HepG2 (cell line): Measurements from ENCODE around the gene EGFR. TPM values are rescaled to one million over a fixed set of nuclear protein-coding genes. Genes with fewer than 3 reads are reported as not detected.

Source experiments
- ATAD3A ChIP-seq: sonication (generic); formaldehyde crosslinking; IDR thresholded peaks from 2 replicates; pipeline ENCODE4 v1.4.0; 2020; ENCODE audit warnings: missing genetic modification reagents
- BHLHE40 ChIP-seq: IDR thresholded peaks from 2 replicates; pipeline ENCODE4 v1.6.1; 2011; ENCODE audit warnings: low read length, improper control_type of control experiment
- CREB1 ChIP-seq, 2 experiments: fragments of 450-650 bp in 1 of 2; IDR thresholded peaks; 2 replicates each; pipeline ENCODE4 v1.6.1; 2016 to 2017; ENCODE audit warnings: control low read depth in 1 of 2, mild to moderate bottlenecking in 1 of 2, missing compliant biosample characterization in 1 of 2, missing genetic modification characterization in 1 of 2
- E2F2 ChIP-seq: sonication (generic); formaldehyde crosslinking; IDR thresholded peaks from 2 replicates; pipeline ENCODE4 v1.4.0; 2020; ENCODE audit warnings: missing genetic modification reagents, borderline replicate concordance
- FOXK2 ChIP-seq: fragments of 450-650 bp; IDR thresholded peaks from 2 replicates; pipeline ENCODE4 v1.6.1; 2016
- GMEB1 ChIP-seq: sonication (generic); formaldehyde crosslinking; IDR thresholded peaks from 2 replicates; pipeline ENCODE4 v1.5.1; 2020; ENCODE audit warnings: missing genetic modification reagents, mild to moderate bottlenecking, borderline replicate concordance
- GPBP1L1 ChIP-seq: sonication (generic); formaldehyde crosslinking; IDR thresholded peaks from 2 replicates; pipeline ENCODE4 v1.5.0; 2020; ENCODE audit warnings: mild to moderate bottlenecking, missing genetic modification reagents
- KLF16 ChIP-seq, 2 experiments: sonication (generic) in 1 of 2; formaldehyde crosslinking in 1 of 2; IDR thresholded peaks; 2 replicates each; pipeline versions ENCODE4 v1.6.1 to v1.8.0; 2016 to 2023; ENCODE audit warnings: missing genetic modification reagents in 2 of 2, missing compliant biosample characterization in 1 of 2
- MYNN ChIP-seq: sonication (generic); formaldehyde crosslinking; IDR thresholded peaks from 2 replicates; pipeline ENCODE4 v1.4.0; 2020; ENCODE audit warnings: mild to moderate bottlenecking, low read depth, missing genetic modification reagents
- RAD51 ChIP-seq: fragments of 450-650 bp; IDR thresholded peaks from 2 replicates; pipeline ENCODE4 v1.6.1; 2016; ENCODE audit warnings: borderline replicate concordance
- SAP130 ChIP-seq: IDR thresholded peaks from 2 replicates; pipeline ENCODE4 v1.6.1; 2016; ENCODE audit warnings: low read depth
- SNAPC5 ChIP-seq: sonication (generic); formaldehyde crosslinking; IDR thresholded peaks from 2 replicates; pipeline ENCODE4 v1.8.1; 2023; ENCODE audit warnings: mild to moderate bottlenecking, missing genetic modification reagents, borderline replicate concordance
- TFDP1 ChIP-seq: IDR thresholded peaks from 2 replicates; pipeline ENCODE4 v1.6.1; 2016; ENCODE audit warnings: missing compliant biosample characterization, missing genetic modification reagents, borderline replicate concordance
- ZNF333 ChIP-seq: sonication (generic); formaldehyde crosslinking; IDR thresholded peaks from 2 replicates; pipeline ENCODE4 v1.4.0; 2020; ENCODE audit warnings: mild to moderate bottlenecking, missing genetic modification reagents, borderline replicate concordance
- ZNF468 ChIP-seq: sonication (generic); formaldehyde crosslinking; IDR thresholded peaks from 2 replicates; pipeline ENCODE4 v1.8.0; 2022; ENCODE audit warnings: mild to moderate bottlenecking, moderate library complexity, missing genetic modification reagents
- ZNF616 ChIP-seq: sonication (generic); formaldehyde crosslinking; IDR thresholded peaks from 2 replicates; pipeline ENCODE4 v1.5.0; 2020; ENCODE audit warnings: low read depth, mild to moderate bottlenecking, missing genetic modification reagents
- ZNF646 ChIP-seq: sonication (generic); formaldehyde crosslinking; IDR thresholded peaks from 2 replicates; pipeline ENCODE4 v1.9.0; 2021; ENCODE audit warnings: mild to moderate bottlenecking, missing genetic modification reagents
- polyA plus RNA-seq, 8 experiments: library from polyadenylated mRNA; depleted of rRNA in 3 of 8; stranded (reverse) in 7 of 8; unstranded in 1 of 8; fragments of >200 nt; fragmentation: Illumina TruSeq in 4 of 8; extraction: Trizol in 4 of 8; gene quantifications; 2 replicates each; pipeline versions ENCODE4 v1.2.1 to v1.2.3, GENCODE V29; 2011 to 2016; ENCODE audit warnings: low read depth in 4 of 8, missing spikeins in 1 of 8, mixed read lengths in 1 of 8; ENCODE audit not compliant: insufficient read depth in 1 of 8
- total RNA-seq, 5 experiments: library from RNA; depleted of rRNA; stranded (reverse); fragments of >200 nt; fragmentation: Illumina TruSeq; extraction: Trizol; gene quantifications; 2 replicates each; pipeline ENCODE4 v1.2.3, GENCODE V29; 2016; ENCODE audit warnings: low read depth in 1 of 5

EGFR gene
- total and polyA plus RNA-seq, 2 of the 13 experiments (the other 11 are each of a cell fraction or from before 2014, with no cell fraction given), result 7.0 to 10.0 TPM

- TF ChIP-seq CREB1 (IDR thresholded peaks at IDR 0.05) (0 out of 2 replicates have a peak, but pooled peaks have one; percentile 4), CREB1 (CRISPR knock-in tag; IDR thresholded peaks at IDR 0.05) (no peak), ZNF468 (CRISPR knock-in tag) (no peak), RAD51 (no peak), ATAD3A (CRISPR knock-in tag) (no peak), E2F2 (no peak), KLF16 (CRISPR knock-in tag; IDR thresholded peaks at IDR 0.05) (no peak), ZNF616 (CRISPR knock-in tag) (no peak), FOXK2 (no peak), GPBP1L1 (CRISPR knock-in tag) (no peak), TFDP1 (CRISPR knock-in tag) (0 out of 2 replicates have a peak, but pooled peaks have one; percentile 4), SAP130 (CRISPR knock-in tag) (peak; percentile 12; the same call in 1 of the 2 replicates), ZNF646 (no peak), GMEB1 (CRISPR knock-in tag) (no peak), SNAPC5 (no peak), MYNN (CRISPR knock-in tag) (no peak), BHLHE40 (peak; percentile 86), ZNF333 (CRISPR knock-in tag) (0 out of 2 replicates have a peak, but pooled peaks have one; percentile 53)
Measured at GRCh38 chr7:55132890-55133551, 114.2 kb downstream of the EGFR start (continued).
